BLaER1 treated with 17β-estradiol and CSF1 and Interleukin-3, amounts not matched to agents 10 nM and 100 nM (cell line): Measurements from ENCODE around the gene PLA2G4B.

Experiments used
- H3K27ac ChIP-seq, 11 experiments: shearing (Covaris generic); formaldehyde crosslinking; 2 replicates each; pipeline ENCODE4 v1.8.1; 2022
- H3K27me3 ChIP-seq, 11 experiments: shearing (Covaris generic); formaldehyde crosslinking; 2 replicates each; pipeline ENCODE4 v1.8.1; 2022
- H3K36me3 ChIP-seq, 11 experiments: shearing (Covaris generic); formaldehyde crosslinking; 2 replicates each; pipeline ENCODE4 v1.8.1; 2022
- H3K4me1 ChIP-seq, 10 experiments: shearing (Covaris generic); formaldehyde crosslinking; 2 replicates each; pipeline ENCODE4 v1.8.1; 2022
- H3K4me2 ChIP-seq, 11 experiments: shearing (Covaris generic); formaldehyde crosslinking; 2 replicates each; pipeline ENCODE4 v1.8.1; 2022
- H3K4me3 ChIP-seq, 10 experiments: shearing (Covaris generic); formaldehyde crosslinking; 2 replicates each; pipeline ENCODE4 v1.8.1; 2022
- H3K9ac ChIP-seq, 11 experiments: shearing (Covaris generic); formaldehyde crosslinking; 2 replicates each; pipeline ENCODE4 v1.8.1; 2022
- H3K9me3 ChIP-seq, 11 experiments: shearing (Covaris generic); formaldehyde crosslinking; replicated peaks in 1 of 11; 2 replicates each; pipeline ENCODE4 v1.8.1; 2022
- H4K20me1 ChIP-seq, 11 experiments: shearing (Covaris generic); formaldehyde crosslinking; 2 replicates each; pipeline ENCODE4 v1.8.1; 2022
- Cebpa-rat ChIP-seq, 11 experiments: shearing (Covaris generic); IDR thresholded peaks; 2 replicates each; pipeline ENCODE4 v1.8.1; 2022

The PLA2G4B gene

GRCh38 chr15:41834096-41834495 lies 4.6 kb upstream of the PLA2G4B start:
- peak overlapping the region in 3 of 11 experiments; percentile 40 to 59 (median 51); a peak in 5 of 22 replicates for H3K9ac ChIP-seq
- no peak overlapping the region for H3K4me3 ChIP-seq
- no peak for TF ChIP-seq Cebpa-rat (IDR thresholded peaks at IDR 0.05)
- peak overlapping the region in 9 of 11 experiments; percentile 26 to 100 (median 96); a peak in 18 of 22 replicates for H3K4me2 ChIP-seq
- peaks cover 43 to 100% (median 96%) of the 10 kb centered on the region in 10 experiments for H3K4me1 ChIP-seq
- H3K27me3 ChIP-seq: no peaks in the 10 kb centered on the region
- peak overlapping the region in 6 of 11 experiments; percentile 20 to 86 (median 75); a peak in 9 of 22 replicates for H3K27ac ChIP-seq
- H3K36me3 ChIP-seq: peaks cover 0 to 30% (median 4%) of the 10 kb centered on the region in 11 experiments; a peak in 7 of 22 replicates
- H3K9me3 ChIP-seq: no peaks in the 10 kb centered on the region
- peaks cover 6 to 89% (median 37%) of the 10 kb centered on the region in 11 experiments; a peak in 16 of 22 replicates for H4K20me1 ChIP-seq

GRCh38 chr15:41836073-41836472 lies 2.6 kb upstream of the PLA2G4B start:
- H3K9ac ChIP-seq: peak overlapping the region in 6 of 11 experiments; percentile 16 to 63 (median 52); a peak in 9 of 22 replicates
- H3K27ac ChIP-seq: peak overlapping the region in 5 of 11 experiments; percentile 21 to 86 (median 61); a peak in 11 of 22 replicates
- no peaks in the 10 kb centered on the region for H3K27me3 ChIP-seq
- TF ChIP-seq Cebpa-rat (IDR thresholded peaks at IDR 0.05): no peak
- H3K4me1 ChIP-seq: peaks cover 29 to 98% (median 94%) of the 10 kb centered on the region in 10 experiments
- H3K9me3 ChIP-seq: no peaks in the 10 kb centered on the region
- H3K4me2 ChIP-seq: peak overlapping the region; percentile 51 to 100 (median 89)
- peaks cover 0 to 81% (median 26%) of the 10 kb centered on the region in 11 experiments; a peak in 14 of 22 replicates for H4K20me1 ChIP-seq
- H3K36me3 ChIP-seq: peaks cover 0 to 29% (median 6%) of the 10 kb centered on the region in 11 experiments; a peak in 5 of 22 replicates
- peak overlapping the region in 1 of 10 experiments; percentile 4; a peak in 1 of 20 replicates for H3K4me3 ChIP-seq

- Histone ChIP-seq H3K27ac (peak overlapping the region in 5 of 11 experiments; percentile 21 to 86 (median 61); a peak in 9 of 22 replicates), H3K9ac (peak overlapping the region in 6 of 11 experiments; percentile 16 to 63 (median 52); a peak in 9 of 22 replicates), H3K27me3 (no peaks in the 10 kb centered on the region), H3K4me1 (peaks cover 28 to 98% (median 94%) of the 10 kb centered on the region in 10 experiments), H3K9me3 (no peaks in the 10 kb centered on the region), H3K4me3 (no peak overlapping the region; a peak in 1 of 20 replicates), H3K4me2 (peak overlapping the region in 9 of 11 experiments; percentile 72 to 100 (median 96); a peak in 18 of 22 replicates), H3K36me3 (peaks cover 0 to 29% (median 6%) of the 10 kb centered on the region in 11 experiments; a peak in 5 of 22 replicates), H4K20me1 (peaks cover 0 to 75% (median 24%) of the 10 kb centered on the region in 11 experiments; a peak in 14 of 22 replicates)
- no peak for TF ChIP-seq Cebpa-rat (IDR thresholded peaks at IDR 0.05)
These were observed 1.8 kb upstream of the PLA2G4B start for GRCh38 chr15:41836713-41837454.

- H3K9me3 ChIP-seq: no peaks in the 10 kb centered on the region
- peak overlapping the region in 2 of 11 experiments; percentile 24 to 27; a peak in 1 of 22 replicates for H3K9ac ChIP-seq
- peaks cover 0 to 69% (median 17%) of the 10 kb centered on the region in 11 experiments; a peak in 13 of 22 replicates for H4K20me1 ChIP-seq
- H3K4me3 ChIP-seq: no peak overlapping the region
- H3K27me3 ChIP-seq: no peaks in the 10 kb centered on the region
- no peak for TF ChIP-seq Cebpa-rat (IDR thresholded peaks at IDR 0.05)
- peaks cover 16 to 84% (median 73%) of the 10 kb centered on the region in 10 experiments for H3K4me1 ChIP-seq
- H3K4me2 ChIP-seq: peak overlapping the region in 8 of 11 experiments; percentile 52 to 73 (median 65); a peak in 12 of 22 replicates
- no peak overlapping the region for H3K27ac ChIP-seq
- peaks cover 0 to 41% (median 11%) of the 10 kb centered on the region in 11 experiments; a peak in 10 of 22 replicates for H3K36me3 ChIP-seq
These were observed 1.3 kb downstream of the PLA2G4B start for GRCh38 chr15:41839781-41840491.

GRCh38 chr15:41840673-41841072 lies 2.0 kb downstream of the PLA2G4B start:
- no peak for TF ChIP-seq Cebpa-rat (IDR thresholded peaks at IDR 0.05)
- Histone ChIP-seq H3K4me2 (peak overlapping the region in 9 of 11 experiments; percentile 50 to 73 (median 64); a peak in 16 of 22 replicates), H3K4me1 (peaks cover 16 to 77% (median 65%) of the 10 kb centered on the region in 10 experiments), H4K20me1 (peaks cover 0 to 68% (median 13%) of the 10 kb centered on the region in 11 experiments; a peak in 13 of 22 replicates), H3K27ac (peak overlapping the region in 1 of 11 experiments; percentile 0; a peak in 1 of 22 replicates), H3K36me3 (peaks cover 1 to 49% (median 14%) of the 10 kb centered on the region in 11 experiments; a peak in 14 of 22 replicates), H3K4me3 (no peak overlapping the region), H3K27me3 (no peaks in the 10 kb centered on the region), H3K9ac (peak overlapping the region in 3 of 11 experiments; percentile 28 to 47 (median 44); a peak in 2 of 22 replicates), H3K9me3 (no peaks in the 10 kb centered on the region)

- Histone ChIP-seq H3K9me3 (no peaks in the 10 kb centered on the region), H3K27ac (peak overlapping the region in 3 of 11 experiments; percentile 0 to 50 (median 22); a peak in 4 of 22 replicates), H3K4me2 (peak overlapping the region in 10 of 11 experiments; percentile 41 to 73 (median 62); a peak in 19 of 22 replicates), H3K4me3 (no peak overlapping the region), H3K27me3 (no peaks in the 10 kb centered on the region), H3K36me3 (peaks cover 6 to 53% (median 18%) of the 10 kb centered on the region in 11 experiments; a peak in 16 of 22 replicates), H3K9ac (peak overlapping the region in 4 of 11 experiments; percentile 28 to 52 (median 46); a peak in 3 of 22 replicates), H3K4me1 (peaks cover 11 to 72% (median 61%) of the 10 kb centered on the region in 10 experiments), H4K20me1 (peaks cover 0 to 63% (median 10%) of the 10 kb centered on the region in 11 experiments; a peak in 13 of 22 replicates)
- TF ChIP-seq Cebpa-rat (IDR thresholded peaks at IDR 0.05): no peak
These were observed 2.5 kb downstream of the PLA2G4B start for GRCh38 chr15:41841131-41841530.

DNA sequence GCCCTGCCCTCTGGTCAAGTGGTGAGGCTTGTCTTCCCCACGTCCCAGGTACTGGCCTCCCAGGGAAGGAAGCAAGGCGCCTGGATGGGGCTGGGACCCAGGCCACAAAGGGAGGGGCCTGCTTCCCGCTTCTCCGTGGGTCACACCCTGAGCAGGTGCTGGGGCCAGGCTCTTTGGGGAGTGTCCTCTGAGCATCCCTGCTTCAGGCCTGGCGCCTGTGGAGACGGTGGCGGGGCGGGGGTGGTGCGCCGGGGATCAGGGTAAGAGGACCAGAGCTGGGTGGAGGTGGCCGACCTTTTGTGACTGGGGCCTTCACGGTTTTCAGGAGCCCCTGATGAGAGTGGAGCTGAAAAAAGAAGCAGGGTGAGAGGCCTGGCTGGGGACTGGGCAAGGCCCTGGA lies 3.6 kb downstream of the PLA2G4B start:
- no peaks in the 10 kb centered on the region for H3K9me3 ChIP-seq
- peaks cover 0 to 58% (median 0%) of the 10 kb centered on the region in 11 experiments; a peak in 7 of 22 replicates for H4K20me1 ChIP-seq
- no peaks in the 10 kb centered on the region for H3K27me3 ChIP-seq
- peak overlapping the region in 2 of 11 experiments; percentile 47 to 52; a peak in 2 of 22 replicates for H3K9ac ChIP-seq
- H3K4me3 ChIP-seq: no peak overlapping the region
- H3K27ac ChIP-seq: no peak overlapping the region
- no peak for TF ChIP-seq Cebpa-rat (IDR thresholded peaks at IDR 0.05)
- peak overlapping the region in 6 of 11 experiments; percentile 59 to 73 (median 68); a peak in 9 of 22 replicates for H3K4me2 ChIP-seq
- peaks cover 12 to 55% (median 29%) of the 10 kb centered on the region in 11 experiments; a peak in 19 of 22 replicates for H3K36me3 ChIP-seq
- H3K4me1 ChIP-seq: peaks cover 9 to 61% (median 50%) of the 10 kb centered on the region in 10 experiments; a peak in 18 of 20 replicates

DNA sequence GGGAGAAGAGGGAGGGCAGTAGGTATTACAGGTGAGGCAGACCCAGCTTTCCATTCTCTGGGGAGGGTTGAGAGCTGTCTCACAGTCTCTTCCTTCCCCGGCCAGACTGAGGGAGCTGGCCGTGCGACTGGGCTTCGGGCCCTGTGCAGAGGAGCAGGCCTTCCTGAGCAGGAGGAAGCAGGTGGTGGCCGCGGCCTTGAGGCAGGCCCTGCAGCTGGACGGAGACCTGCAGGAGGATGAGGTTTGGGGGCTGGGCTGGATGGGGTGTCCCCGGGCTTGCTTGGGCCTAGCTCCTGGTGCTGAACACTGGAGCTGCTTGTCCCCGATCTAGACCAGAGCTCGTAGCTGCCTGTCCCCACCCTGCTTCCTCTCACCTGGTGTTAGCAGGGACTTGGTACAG lies 4.9 kb downstream of the PLA2G4B start:
- Histone ChIP-seq H3K27me3 (no peaks in the 10 kb centered on the region), H3K4me3 (no peak overlapping the region), H3K4me2 (peak overlapping the region in 4 of 11 experiments; percentile 1 to 41 (median 33); a peak in 3 of 22 replicates), H3K4me1 (peaks cover 9 to 50% (median 38%) of the 10 kb centered on the region in 10 experiments; a peak in 18 of 20 replicates), H3K9me3 (no peaks in the 10 kb centered on the region), H3K9ac (no peak overlapping the region), H3K36me3 (peaks cover 19 to 65% (median 42%) of the 10 kb centered on the region in 11 experiments; a peak in 21 of 22 replicates), H3K27ac (peak overlapping the region in 1 of 11 experiments; percentile 14; a peak in 1 of 22 replicates), H4K20me1 (peaks cover 0 to 62% (median 0%) of the 10 kb centered on the region in 11 experiments; a peak in 6 of 22 replicates)
- no peak for TF ChIP-seq Cebpa-rat (IDR thresholded peaks at IDR 0.05)
